ENCODE measurements around the gene GDPGP1. TPM values are rescaled to one million over a fixed set of nuclear protein-coding genes. Genes with fewer than 3 reads are reported as not detected.

The GDPGP1 gene
- total RNA-seq, 6 experiments from 2014 or later = 4.5 to 6.3 (median 5.2) TPM

DNA sequence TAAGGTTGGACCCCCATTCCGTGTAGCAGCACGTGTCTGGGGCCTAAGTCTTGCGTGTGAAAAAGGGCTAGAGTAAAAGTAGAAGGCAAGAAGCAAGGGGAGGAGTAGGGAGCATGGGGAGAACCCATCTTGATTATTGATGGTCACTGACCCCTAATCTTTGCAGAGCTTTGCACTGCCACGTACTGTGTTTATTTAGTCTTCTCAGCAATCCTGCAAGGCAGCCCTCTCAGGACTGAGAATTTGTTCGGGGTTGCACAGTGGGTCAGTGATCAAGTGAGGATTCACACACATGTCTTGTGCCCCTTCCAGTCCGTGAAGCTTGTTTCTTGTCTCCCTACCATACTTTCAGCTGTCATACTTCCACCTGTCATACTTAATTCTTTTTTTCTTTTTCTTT, 25.7 kb upstream of the GDPGP1 start:
- no peaks in the 10 kb centered on the region; the same call in 1 of the 2 replicates for H3K36me3 Mint-ChIP-seq (ENCODE audit: low read depth)
- no peak overlapping the region for H3K4me3 Mint-ChIP-seq
- H3K27ac Mint-ChIP-seq = no peak overlapping the region
- H3K4me1 Mint-ChIP-seq (ENCODE audit: low read depth) = peaks cover 11% of the 10 kb centered on the region
- no peaks in the 10 kb centered on the region for H3K9me3 Mint-ChIP-seq
- TF ChIP-seq, protein P1, sequence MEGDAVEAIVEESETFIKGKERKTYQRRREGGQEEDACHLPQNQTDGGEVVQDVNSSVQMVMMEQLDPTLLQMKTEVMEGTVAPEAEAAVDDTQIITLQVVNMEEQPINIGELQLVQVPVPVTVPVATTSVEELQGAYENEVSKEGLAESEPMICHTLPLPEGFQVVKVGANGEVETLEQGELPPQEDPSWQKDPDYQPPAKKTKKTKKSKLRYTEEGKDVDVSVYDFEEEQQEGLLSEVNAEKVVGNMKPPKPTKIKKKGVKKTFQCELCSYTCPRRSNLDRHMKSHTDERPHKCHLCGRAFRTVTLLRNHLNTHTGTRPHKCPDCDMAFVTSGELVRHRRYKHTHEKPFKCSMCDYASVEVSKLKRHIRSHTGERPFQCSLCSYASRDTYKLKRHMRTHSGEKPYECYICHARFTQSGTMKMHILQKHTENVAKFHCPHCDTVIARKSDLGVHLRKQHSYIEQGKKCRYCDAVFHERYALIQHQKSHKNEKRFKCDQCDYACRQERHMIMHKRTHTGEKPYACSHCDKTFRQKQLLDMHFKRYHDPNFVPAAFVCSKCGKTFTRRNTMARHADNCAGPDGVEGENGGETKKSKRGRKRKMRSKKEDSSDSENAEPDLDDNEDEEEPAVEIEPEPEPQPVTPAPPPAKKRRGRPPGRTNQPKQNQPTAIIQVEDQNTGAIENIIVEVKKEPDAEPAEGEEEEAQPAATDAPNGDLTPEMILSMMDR (IDR thresholded peaks at IDR 0.05) = no peak
- H3K27me3 Mint-ChIP-seq (ENCODE audit: insufficient read depth) = no peaks in the 10 kb centered on the region; the same call in 1 of the 2 replicates
- no peak for DNase-seq

DNA sequence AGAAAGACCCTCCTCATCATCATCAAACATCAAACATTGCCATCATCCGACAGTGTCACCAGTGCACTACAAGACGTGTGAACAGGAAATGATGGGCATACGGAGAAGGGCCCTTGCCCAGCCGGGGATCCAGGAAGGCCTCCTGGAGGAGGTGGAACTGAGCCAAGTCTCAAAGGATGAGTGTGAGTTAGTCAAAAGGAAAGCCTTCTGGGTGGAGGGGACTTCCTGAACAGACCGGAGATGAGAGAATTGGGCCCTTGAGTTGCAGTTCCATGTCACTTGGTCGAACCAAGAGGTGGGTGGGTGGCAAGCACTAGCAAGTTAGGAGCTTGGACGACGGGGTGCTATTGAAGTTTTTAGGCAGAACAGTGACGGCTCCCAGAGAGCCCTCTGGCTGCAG, 24.4 kb upstream of the GDPGP1 start:
- Mint-ChIP-seq H3K36me3 (ENCODE audit: low read depth) (no peaks in the 10 kb centered on the region; the same call in 1 of the 2 replicates), H3K27ac (no peak overlapping the region), H3K9me3 (no peaks in the 10 kb centered on the region), H3K4me1 (ENCODE audit: low read depth) (peaks cover 11% of the 10 kb centered on the region), H3K4me3 (no peak overlapping the region), H3K27me3 (ENCODE audit: insufficient read depth) (no peaks in the 10 kb centered on the region; the same call in 1 of the 2 replicates)
- DNase-seq = no peak
- TF ChIP-seq, protein P1 (IDR thresholded peaks at IDR 0.05) = no peak

DNA sequence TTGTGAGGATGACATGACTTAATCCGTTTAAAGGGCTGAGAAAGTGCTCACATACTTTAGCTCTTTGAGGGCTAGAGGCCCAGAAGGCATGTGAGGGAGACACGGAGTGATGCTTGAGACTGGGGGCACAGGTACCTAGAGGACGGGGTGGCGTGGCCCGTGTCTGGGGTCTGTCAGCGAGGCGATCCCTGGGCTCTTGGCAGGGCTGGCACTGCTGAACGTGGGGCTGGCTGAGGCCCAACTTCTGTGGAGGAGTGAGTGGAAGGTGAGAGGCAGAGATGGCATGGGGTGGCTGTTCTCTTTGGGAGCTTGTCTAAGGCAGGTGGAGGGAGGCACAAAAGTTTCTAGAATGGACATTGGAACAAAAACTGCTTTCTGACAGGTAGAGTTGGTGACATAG, 23.4 kb upstream of the GDPGP1 start:
- H3K4me3 Mint-ChIP-seq = no peak overlapping the region
- H3K36me3 Mint-ChIP-seq (ENCODE audit: low read depth) = no peaks in the 10 kb centered on the region; the same call in 1 of the 2 replicates
- no peaks in the 10 kb centered on the region; the same call in 1 of the 2 replicates for H3K27me3 Mint-ChIP-seq (ENCODE audit: insufficient read depth)
- H3K9me3 Mint-ChIP-seq = no peaks in the 10 kb centered on the region
- no peak overlapping the region for H3K27ac Mint-ChIP-seq
- DNase-seq = no peak
- TF ChIP-seq, protein P1 (IDR thresholded peaks at IDR 0.05) = no peak
- H3K4me1 Mint-ChIP-seq (ENCODE audit: low read depth) = peaks cover 11% of the 10 kb centered on the region

DNA sequence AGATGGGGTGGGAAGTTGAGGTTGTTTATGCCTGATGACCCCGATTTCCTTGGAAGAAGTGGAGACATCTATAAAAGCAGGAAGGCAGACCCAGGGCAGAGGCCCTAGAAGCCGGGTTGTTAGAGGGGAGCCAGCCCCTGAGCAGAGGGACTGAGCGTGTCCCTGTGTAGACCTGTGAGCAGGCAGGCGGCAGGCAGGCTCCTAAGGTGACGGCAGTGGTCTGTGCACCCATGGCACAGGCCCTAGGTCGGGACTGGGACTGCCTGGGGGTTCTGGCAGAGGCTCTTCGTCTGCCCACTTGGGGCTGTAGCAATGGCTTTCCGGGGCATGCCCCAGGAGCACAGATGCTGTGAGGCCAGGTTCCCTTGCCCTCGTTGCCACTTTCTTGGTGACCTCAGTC, 23.0 kb upstream of the GDPGP1 start:
- no peak overlapping the region for H3K27ac Mint-ChIP-seq
- peaks cover 11% of the 10 kb centered on the region for H3K4me1 Mint-ChIP-seq (ENCODE audit: low read depth)
- TF ChIP-seq, protein P1 (IDR thresholded peaks at IDR 0.05) = no peak
- DNase-seq = no peak
- H3K4me3 Mint-ChIP-seq = no peak overlapping the region
- H3K36me3 Mint-ChIP-seq (ENCODE audit: low read depth) = no peaks in the 10 kb centered on the region; the same call in 1 of the 2 replicates
- no peaks in the 10 kb centered on the region; the same call in 1 of the 2 replicates for H3K27me3 Mint-ChIP-seq (ENCODE audit: insufficient read depth)
- H3K9me3 Mint-ChIP-seq = no peaks in the 10 kb centered on the region

DNA sequence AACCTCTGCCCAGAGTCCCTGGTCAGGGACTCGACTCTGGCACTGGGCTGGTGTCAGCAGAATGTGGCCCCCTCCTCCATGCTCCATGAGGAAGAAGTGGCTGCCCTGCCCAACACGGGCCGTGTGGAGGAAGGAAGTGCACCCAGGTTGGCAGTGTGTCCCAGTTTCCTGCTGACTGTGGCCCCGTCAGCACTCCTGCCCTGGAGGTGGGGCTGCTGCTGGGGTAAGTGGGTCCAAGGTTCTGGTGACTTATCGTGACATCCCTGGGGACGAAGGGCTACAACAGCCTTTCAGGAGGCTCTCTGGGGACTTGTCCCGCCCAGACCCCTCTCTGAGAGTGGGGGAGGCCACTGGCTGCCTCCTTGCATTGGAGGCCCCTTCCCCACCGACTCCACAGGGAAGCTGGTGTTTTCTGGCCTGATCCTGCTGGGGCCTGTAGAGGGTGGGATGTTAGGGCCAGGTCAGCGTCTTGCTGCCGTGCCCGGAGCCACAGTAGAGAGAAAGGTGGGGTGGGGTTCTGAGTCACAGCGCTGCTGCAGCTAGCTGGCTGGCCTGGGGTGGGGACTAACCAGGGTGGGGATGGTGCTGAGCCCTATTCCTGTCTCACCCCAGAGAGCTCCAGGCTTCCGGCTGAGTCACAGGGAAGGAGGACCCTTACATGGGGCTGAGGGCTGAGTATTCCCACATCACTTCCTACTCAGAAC, 22.4 kb upstream of the GDPGP1 start:
- H3K36me3 Mint-ChIP-seq (ENCODE audit: low read depth) = no peaks in the 10 kb centered on the region; the same call in 1 of the 2 replicates
- TF ChIP-seq, protein P1 (IDR thresholded peaks at IDR 0.05) = no peak

More for the DNA sequence above, 22.4 kb upstream of the GDPGP1 start:
- Mint-ChIP-seq H3K27me3 (ENCODE audit: insufficient read depth) (no peaks in the 10 kb centered on the region), H3K4me3 (no peak overlapping the region), H3K9me3 (no peaks in the 10 kb centered on the region), H3K4me1 (ENCODE audit: low read depth) (peaks cover 11% of the 10 kb centered on the region), H3K27ac (peak overlapping the region; percentile 77)
- no peak for DNase-seq
